Ureter (tissue), 1 donor: ENCODE measurements around the gene ALKBH4. TPM values are rescaled to one million over a fixed set of nuclear protein-coding genes. Genes with fewer than 3 reads are reported as not detected.
"Not testable (repeated sequence)": the region's sequence is repeated elsewhere in the genome, so short reads cannot be mapped to it uniquely, and the experiment has no call there.

Source experiments
- DNase-seq: peaks from one replicate; pipeline ENCODE4 v3.0.0-alpha.2; 2020; ENCODE audit warnings: low spot score
- total RNA-seq: library from RNA; stranded (reverse); gene quantifications from one replicate; pipeline ENCODE4 v1.2.4, GENCODE V29; 2023
- donor health status: DM: yes; HTN: yes; CAD: no.

ALKBH4 gene, protein sequence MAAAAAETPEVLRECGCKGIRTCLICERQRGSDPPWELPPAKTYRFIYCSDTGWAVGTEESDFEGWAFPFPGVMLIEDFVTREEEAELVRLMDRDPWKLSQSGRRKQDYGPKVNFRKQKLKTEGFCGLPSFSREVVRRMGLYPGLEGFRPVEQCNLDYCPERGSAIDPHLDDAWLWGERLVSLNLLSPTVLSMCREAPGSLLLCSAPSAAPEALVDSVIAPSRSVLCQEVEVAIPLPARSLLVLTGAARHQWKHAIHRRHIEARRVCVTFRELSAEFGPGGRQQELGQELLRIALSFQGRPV
- 10.3 TPM for total RNA-seq

DNA sequence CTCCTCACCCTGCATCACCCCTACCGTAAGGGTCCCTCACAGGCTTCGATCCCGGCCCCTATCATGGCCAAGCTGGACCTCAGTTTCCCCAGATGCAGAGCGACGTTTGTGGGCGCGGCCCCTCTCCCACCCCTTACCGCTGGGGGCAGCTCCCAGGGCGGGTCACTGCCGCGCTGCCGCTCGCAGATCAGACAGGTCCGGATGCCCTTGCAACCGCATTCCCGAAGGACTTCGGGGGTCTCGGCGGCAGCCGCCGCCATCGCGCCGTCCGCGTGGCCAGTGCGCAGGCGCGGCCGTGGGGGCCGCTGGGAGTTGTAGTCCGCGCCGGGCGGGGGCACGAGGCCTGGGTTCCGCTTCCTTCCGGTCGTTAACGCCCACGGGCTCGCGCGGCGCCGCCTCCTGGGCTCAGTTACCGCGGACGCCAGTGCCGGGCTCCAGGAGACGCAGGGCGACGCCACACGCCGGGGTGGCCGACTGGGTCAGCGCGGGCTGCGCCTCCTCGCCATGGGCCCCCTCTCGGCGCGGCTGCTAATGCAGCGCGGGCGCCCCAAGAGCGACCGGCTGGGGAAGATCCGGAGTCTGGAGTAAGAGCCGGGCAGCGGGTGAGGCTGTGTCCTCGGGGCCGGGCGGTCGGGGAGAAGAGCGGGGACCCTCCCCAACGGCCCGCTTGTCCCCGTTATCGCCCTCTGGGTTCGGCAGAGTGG is at the start of gene ALKBH4, which contains the start of gene LRWD1:
TSS of gene ALKBH4 (minus strand) at position 287 of the 704 bp plus-strand sequence. CDS start at position 260, 27 bp downstream.
TSS of gene LRWD1 (plus strand) at position 408 of the 704 bp plus-strand sequence. CDS start at position 505, 97 bp downstream.
- peak; percentile 94 for DNase-seq

DNA sequence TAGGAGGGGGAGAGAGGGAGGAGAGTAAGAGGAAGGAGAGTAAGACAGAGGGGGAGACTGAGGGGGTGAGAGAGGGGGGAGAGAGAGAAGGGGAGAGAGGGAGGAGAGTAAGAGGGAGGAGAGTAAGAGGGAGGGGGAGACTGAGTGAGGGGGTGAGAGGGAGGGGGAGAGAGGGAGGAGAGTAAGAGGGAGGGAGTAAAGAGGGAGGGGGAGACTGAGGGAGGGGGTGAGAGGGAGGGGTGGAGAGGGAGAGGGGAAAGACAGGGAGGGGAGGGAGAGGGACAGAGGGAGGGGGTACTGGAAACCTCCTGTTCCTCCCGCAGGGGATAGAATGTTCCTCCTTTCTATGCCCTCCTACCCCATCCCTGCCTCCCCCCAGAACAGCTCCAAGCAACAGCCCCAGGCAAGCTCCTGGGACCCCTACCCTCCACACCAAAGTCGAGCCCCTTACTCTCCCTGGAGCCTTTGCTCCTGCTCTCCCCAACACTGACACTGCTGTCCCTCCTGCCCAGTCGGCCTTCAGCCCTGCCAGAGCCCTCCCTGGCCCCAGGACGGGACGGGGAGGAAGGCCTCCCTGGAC is 48.1 kb upstream of the ALKBH4 start:
- DNase-seq, result peak; percentile 43

DNA sequence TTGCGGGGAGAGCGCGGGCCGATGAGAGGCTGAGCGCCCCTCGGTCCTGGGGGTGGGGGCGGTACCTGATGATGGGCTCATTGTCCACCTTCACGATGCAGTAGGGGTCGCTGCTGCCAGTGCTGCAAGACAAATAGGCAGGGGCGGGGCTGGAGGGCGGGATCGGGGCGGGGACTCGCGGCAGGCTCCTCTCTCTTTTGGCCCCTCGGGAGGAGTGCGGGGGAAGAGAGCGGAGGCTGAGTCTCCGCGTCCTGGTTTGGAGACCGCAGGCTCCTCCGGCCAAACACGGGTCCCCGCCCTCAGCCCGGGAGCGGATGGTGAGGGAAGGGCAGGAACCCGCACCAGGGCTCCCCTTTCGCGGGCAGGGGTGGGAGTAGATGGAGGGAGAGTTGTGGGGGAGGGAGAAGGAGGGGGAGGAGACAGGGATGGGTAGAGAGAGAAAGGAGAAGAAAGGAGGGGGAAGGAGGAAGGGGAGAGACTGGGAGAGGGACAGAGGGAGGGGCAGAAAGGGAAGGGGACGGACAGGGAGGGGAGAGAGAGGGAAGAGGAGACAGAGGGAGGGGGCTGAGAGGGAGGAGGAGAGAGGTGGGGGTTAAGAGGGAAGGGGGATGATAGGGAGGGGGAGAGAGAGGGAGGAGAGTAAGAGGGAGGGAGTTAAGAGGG is 47.3 kb upstream of the ALKBH4 start:
- not testable (repeated sequence) for DNase-seq

DNA sequence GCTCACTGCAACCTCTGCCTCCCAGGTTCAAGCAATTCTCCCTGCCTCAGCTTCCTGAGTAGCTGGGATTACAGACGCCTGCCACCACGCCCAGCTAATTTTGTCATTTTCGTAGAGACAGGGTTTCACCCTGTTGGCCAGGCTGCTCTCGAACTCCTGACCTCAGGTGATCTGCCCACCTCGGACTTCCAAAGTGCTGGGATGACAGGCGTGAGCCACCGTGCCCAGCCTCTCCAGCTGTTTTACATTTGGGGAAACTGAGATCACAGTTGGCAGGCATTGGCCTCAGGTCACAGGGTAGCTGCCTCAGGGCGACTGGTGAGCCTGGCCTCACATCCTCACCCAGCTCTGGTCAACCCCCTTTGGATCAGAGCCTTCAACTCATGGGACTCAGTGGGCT is 45.9 kb upstream of the ALKBH4 start:
- DNase-seq, result not testable (repeated sequence)

DNA sequence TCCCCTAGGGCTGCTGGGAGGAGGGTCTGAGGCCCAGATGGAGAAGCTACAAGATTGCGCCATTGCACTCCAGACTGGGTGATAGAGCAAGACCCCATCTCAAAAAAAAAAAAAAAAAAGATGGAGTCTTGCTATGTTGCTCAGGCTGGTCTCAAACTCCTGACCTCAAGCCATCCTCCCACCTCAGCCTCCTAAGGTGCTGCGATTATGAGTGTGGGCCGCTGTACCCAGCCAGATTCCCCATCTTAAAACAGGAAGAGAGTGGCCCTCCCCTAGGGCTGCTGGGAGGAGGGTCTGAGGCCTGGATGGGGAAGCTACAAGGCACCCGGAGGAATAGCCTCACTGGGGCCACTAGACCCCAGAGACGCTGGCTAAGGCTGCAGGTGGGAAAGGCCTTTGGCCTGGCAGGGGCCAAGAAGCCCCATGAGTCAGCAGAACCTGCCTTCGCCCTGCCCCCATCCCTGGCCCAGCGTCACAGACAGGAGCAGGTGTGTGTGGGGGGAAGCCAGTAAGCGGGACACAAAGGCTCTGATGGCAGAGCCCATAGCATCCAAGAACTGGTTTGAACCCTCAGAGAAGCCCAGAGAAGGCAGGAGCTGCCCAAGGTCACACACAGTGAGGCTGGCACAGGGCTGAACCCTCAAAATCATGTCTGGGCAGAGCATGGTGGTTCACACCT is 42.9 kb upstream of the ALKBH4 start:
- not testable (repeated sequence) for DNase-seq

DNA sequence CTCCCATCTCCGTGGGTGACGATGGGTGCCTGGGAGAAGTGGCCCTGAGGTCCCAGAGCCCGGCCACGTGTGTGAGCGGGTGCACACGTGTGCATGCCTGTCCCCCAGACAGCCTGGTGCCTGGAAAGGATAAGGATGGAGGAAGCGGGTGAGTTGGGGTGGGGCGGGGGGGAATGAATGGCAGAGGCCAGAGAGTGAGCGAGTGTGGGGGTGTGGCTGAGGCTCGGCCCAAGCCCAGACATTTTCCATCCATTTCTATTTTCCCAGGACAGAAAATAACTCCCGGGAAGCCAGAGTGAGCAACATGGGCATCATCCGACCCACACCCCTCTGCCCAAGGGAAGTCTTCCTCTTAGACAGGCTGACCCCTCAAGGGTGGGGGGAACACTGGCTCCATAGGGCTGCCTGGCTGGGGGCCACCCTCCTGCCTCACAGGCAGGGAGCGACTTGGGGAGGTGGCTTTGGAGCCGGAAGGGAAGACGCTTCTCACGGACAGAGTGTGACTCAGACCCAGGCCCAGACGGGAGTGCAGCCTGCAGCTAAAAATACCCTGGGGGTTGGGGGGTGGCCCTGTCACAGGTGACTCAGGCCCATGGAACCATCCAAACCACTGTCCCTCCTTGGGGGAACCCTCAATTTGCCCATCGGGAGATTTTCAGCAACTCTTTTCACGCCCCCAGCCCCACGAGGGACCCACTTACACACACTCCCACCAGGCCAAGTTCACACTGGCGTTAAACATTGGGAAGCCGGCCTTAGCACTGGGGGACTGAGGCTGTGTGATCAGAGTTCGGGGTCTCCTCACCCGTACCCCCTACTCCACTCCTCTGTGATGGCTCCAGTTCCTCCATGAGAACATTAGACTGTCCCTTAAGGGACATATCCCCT is 40.9 kb upstream of the ALKBH4 start:
- peak; percentile 31 for DNase-seq

DNA sequence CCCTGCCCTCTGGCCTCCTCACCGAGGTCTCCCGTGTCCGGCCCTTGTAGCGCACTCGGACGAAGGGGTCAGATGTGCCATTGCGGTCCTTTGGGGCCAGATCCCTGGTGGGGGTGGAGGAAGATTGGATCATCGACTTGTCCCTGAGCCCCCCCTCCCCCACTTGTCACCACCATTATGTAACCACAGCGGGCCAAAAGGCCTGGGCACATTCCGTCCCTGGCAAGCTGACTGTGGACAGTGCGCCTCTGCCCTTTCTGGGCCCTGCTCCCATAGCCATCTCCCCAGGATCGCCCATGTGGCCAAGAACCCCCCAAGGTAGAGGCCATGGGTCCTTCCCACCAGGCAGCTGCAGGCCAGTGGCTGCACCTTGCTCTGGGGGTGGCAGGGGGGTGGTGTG is 38.5 kb upstream of the ALKBH4 start:
- not testable (repeated sequence) for DNase-seq

DNA sequence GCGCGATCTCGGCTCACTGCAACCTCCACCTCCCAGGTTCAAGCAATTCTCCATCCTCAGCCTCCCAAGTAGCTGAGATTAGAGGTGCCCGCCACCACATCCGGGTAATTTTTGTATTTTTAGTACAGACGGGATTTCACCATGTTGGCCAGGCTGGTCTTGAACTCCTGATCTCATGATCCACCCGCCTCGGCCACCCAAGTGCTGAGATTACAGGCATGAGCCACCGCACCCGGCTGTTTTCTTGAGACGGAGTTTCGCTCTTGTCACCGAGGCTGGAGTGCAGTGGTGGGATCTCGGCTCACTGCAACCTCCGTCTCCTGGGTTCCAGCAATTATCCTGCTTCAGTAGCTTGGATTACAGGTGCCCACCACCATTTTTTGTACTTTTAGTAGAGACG is 33.7 kb upstream of the ALKBH4 start:
- peak; percentile 23 for DNase-seq

DNA sequence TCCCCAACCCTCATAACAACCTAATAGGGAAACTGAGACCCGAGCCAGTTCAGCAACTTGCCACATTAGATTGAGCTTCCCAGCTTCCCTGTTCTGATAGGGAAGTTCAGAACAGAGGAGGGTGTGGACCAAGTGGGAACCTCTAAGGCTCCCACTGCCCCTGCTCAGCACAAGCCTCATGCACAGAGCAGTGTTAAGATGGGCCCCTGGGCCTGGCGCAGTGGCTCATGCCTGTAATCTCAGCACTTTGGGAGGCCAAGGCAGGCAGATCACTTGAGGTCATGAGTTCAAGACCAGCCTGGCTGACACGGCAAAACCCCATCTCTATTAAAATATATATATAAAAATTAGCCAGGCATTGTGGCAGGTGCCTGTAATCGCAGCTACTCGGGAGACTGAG is 32.6 kb upstream of the ALKBH4 start:
- DNase-seq, result peak; percentile 27

DNA sequence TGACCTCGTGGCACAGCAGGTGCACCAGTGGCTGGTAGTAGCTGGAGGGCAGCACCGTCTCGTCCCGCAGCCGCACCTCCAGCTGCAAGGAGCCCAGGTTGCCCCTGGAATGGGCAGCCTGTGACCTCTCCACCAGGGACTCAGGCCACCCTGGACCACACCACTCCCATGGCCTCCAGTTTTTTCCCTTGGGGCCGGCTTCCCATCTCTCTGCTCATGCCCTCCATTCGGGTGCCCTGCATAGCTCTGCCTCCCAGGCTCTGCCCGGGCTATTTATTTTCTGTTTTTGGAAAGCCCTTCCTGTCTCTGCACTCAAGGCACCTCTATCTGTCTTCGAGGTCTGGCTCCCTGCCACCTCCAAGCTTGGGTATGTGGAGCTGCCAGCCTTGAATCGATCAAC is 32.2 kb upstream of the ALKBH4 start:
- DNase-seq, result peak; percentile 39

DNA sequence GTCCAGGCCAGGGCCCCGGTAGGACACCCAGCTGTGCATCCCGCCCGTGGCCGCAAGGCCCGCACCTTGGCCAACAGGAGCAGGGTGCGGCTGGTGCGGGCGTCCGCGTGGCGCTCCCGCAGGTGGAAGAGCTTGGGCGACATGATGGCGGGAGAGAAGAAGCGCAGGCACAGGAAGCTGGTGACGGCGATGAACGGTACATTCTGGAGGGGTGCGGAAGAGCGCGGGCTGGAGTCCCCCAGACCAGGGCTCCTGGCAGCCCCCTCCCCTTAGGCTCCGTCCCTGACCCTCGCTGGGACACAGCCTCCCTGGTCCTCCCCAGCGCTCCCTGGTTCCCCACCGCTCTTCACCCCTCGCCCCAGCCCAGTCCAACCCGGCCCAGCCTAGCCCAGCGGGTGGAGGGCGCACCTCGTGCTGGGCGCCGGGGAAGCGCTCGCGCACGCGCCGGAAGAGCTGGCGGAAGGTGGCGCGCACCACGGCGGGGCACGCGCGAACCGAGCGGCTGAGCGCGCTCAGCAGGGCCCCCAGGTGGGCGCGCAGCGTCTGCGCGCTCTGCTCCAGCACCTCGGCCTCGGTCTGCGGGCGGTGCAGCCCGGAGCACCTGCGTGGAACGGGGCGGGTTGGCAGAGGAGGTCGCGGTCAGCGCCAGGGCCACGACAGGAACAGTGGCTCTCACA is 29.9 kb upstream of the ALKBH4 start:
- not testable (repeated sequence) for DNase-seq

DNA sequence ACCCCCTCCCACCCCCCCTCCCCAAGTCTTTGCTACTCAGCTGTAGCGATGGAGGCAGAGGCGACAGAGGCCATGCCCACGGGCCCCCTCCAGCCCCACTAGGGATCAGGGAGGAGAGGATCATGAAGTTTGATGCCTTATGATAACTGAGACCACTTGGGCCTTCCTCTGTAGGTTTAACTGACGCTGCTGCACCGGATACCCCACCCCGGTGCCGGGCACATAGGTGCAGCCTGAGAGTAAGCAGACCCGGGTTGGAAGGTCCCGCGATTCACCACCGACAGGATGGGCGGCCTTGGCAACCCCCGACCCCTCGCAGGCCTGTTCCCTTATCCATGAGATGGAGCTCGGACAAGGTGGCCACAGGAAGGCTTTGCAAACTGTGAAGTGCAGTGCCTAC is 29.4 kb upstream of the ALKBH4 start:
- peak; percentile 37 for DNase-seq

DNA sequence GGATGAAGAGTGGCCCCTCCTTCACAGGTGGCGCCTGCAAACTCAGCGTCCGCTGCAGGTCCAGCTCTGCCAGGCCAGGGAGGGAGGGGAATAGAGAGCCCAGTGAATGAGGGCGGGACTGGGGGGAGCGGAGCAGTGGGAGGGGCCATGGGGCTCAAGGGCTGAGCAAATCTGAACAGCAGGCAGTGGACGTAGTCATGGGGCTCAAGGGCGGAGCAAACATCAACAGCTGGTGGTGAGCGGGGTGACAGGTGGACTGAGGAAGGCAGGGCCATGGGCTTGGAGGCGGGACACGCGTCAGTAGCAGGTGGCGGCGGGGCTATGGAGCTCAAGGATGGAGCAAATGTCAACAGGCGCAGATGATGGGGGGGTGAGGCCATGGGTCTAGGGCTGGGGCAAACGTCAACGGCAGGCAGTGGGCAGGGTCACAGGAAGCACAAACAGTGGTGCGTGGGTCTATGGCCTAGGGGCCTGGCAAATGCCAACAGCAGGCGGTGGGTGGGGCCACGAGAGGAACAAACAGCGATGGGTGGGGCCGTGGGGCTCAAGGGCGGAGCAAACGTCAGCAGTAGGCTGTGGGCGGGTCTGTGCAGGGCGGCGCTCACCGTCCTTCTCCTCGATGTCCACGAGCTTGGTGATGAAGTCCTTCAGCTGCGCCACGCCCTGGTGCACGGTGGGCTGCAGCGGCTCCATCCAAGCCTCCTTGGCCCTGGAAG is 28.7 kb upstream of the ALKBH4 start:
- DNase-seq, result peak; percentile 15

DNA sequence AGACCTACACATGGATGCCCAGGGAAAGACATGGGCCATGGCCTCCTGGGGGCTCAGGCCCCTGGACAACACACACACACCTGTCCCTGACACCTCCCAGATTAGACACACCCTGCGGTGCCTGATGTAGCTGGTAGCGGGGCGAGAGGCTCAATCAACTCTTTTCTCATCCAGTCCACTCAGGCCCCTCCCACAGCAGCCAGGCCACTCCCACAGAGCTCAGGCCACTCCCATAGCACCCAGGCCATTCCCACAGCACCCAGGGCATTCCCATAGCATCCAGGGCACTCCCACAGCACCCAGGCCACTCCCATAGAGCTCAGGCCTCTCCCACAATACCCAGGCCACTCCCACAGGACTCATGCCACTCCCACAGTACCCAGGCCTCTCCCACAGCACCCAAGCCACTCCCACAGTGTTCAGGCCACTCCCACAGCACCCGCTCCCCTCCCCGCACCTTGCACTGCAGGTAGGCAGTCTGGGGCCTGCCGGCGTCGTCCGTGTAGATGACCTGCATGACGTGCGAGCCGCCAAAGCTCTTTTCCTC is 25.9 kb upstream of the ALKBH4 start:
- DNase-seq, result peak; percentile 45

DNA sequence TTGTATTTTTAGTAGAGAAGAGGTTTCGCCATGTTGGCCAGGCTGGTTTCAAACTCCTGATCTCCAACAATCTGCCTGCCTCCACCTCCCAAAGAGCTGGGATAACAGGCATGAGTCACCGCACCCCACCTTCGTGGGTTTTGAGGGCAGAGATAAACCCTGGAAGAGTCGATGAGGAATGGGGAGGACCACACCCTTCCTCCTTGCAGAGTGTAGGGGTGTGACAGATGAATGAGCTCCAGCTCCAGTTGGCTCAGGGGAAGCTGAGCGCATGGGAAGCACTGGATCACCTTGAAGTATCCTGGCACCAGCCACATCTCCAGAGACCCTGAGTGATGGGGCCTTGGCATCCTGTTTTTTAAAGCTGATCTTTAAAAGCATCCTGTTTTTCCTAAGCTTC is 19.7 kb upstream of the ALKBH4 start:
- DNase-seq, result not testable (repeated sequence)

DNA sequence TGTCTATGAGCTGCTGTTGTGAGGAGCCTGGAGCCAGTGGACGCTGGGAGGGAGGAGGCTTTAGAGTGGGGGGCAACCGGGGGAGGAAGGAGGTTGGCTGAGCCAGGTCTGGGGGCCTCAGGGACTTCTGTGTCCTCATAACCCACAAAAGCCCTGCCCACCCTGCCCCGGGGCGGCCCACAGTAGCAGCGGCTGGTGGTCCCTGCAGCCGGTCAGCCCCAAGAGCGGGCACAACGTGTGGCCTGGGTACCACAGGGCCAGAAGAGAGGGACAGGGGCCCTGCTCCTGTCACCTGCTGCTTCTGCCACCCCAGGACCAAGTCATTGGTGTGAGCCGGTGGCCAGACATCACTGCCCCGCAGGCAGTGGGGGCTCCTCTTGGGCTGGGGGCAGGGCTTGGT is 17.3 kb upstream of the ALKBH4 start:
- not testable (repeated sequence) for DNase-seq

DNA sequence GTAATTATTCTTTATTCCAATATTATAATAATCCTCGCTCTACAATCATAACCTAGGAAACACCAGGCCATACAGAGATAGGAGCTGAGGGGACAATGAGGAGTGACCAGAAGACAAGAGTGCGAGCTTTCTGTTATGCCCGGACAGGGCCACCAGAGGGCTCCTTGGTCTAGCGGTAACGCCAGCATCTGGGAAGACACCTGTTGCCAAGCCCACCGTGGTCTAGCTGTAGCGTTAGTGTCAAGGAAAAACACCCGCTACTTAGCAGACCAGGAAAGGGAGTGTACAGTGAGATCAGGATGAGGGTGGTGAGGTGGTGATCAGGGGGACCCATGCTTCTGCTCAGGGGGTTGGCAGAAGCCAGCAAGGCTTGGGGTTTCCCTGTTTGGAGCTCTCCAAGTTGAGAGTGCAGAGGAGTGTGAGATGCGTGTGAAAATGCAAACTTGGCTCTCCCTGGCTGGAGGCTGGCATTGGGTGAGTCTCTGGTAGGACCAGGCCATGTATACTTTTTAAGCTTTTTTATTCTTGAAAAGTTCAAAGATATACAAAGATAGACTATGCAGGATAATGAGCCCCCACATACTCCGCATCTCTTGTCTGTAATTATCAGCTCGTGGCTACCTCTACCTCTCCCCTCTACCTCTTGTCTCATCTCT is 15.4 kb upstream of the ALKBH4 start:
- DNase-seq, result peak; percentile 45

DNA sequence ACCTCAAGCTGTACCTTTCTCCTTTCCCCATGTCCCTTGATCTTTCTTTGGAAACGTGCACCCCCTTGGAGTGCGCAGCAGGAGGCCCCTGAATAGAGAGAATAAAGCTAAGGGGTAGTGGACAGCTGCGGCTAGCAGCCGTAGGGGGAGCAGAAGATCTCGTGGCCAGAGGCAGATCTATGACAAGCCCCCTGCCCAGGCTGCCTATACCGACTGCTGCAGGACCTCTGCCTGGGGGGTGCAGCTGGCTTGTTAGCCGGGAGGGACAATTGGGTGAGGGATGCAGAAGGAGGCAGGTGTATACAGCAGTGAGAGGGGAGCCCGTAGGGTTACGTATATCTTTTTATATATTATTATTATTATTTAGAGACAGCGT is 14.5 kb upstream of the ALKBH4 start:
- DNase-seq, result not testable (repeated sequence)
